GM12878 (cell line): ENCODE measurements around the gene NTM.

Source experiments
- EED ChIP-seq: sonication (generic); IDR thresholded peaks from 2 replicates; pipeline ENCODE4 v1.6.1; 2016; ENCODE audit warnings: antibody characterized with exemption, low read depth
- ETV6 ChIP-seq, 2 experiments: fragments of 450-650 bp in 1 of 2; IDR thresholded peaks in 1 of 2; conservative IDR thresholded peaks in 1 of 2; 2 replicates each; pipeline ENCODE4 v1.6.1; 2014; ENCODE audit warnings: antibody characterized with exemption in 1 of 2, borderline replicate concordance in 1 of 2, low read depth in 1 of 2, mild to moderate bottlenecking in 1 of 2, moderate library complexity in 1 of 2
- EZH2 ChIP-seq: IDR thresholded peaks from 2 replicates; pipeline ENCODE4 v1.6.1; 2012; ENCODE audit warnings: low read depth, mild to moderate bottlenecking, control low read depth, inconsistent platforms, low read length, borderline replicate concordance; ENCODE audit not compliant: control insufficient read depth
- IRF4 ChIP-seq: IDR thresholded peaks from 2 replicates; pipeline ENCODE4 v1.6.1; 2011; ENCODE audit warnings: low read depth, low read length
- JUND ChIP-seq: IDR thresholded peaks from 2 replicates; pipeline ENCODE4 v1.6.1; 2012; ENCODE audit warnings: low read depth, mild to moderate bottlenecking, low read length, improper control_type of control experiment, moderate library complexity
- POLR2A ChIP-seq: IDR thresholded peaks from 2 replicates; pipeline ENCODE4 v1.6.1; 2011; ENCODE audit warnings: low read depth, mild to moderate bottlenecking, low read length
- RFX5 ChIP-seq: IDR thresholded peaks from 2 replicates; pipeline ENCODE4 v1.6.1; 2011; ENCODE audit warnings: low read depth, low read length, improper control_type of control experiment
- TCF12 ChIP-seq: IDR thresholded peaks from 2 replicates; pipeline ENCODE4 v1.6.1; 2011; ENCODE audit warnings: low read depth, mild to moderate bottlenecking, low read length
- TF ChIP-seq, protein P1 (sequence below), 3 experiments: IDR thresholded peaks in 2 of 3; conservative IDR thresholded peaks in 1 of 3; 2 replicates each; pipeline ENCODE4 v1.5.1; 2011; ENCODE audit warnings: low read depth in 3 of 3, low read length in 3 of 3, mild to moderate bottlenecking in 3 of 3, control low read depth in 2 of 3, moderate library complexity in 2 of 3, inconsistent platforms in 1 of 3, mixed read lengths in 1 of 3; ENCODE audit not compliant: control insufficient read depth in 2 of 3, insufficient read depth in 1 of 3; ENCODE audit errors: extremely low read depth in 1 of 3
- TF ChIP-seq, protein P2 (sequence below): fragments of 450-650 bp; IDR thresholded peaks from 2 replicates; pipeline ENCODE4 v1.6.1; 2017; ENCODE audit warnings: antibody characterized with exemption, mild to moderate bottlenecking, moderate library complexity
- TF ChIP-seq, protein P3 (sequence below): IDR thresholded peaks from 2 replicates; pipeline ENCODE4 v1.6.1; 2011; ENCODE audit warnings: low read depth, low read length, improper control_type of control experiment, borderline replicate concordance
- TF ChIP-seq, protein P4 (sequence below): fragments of 450-650 bp; IDR thresholded peaks from 2 replicates; pipeline ENCODE4 v1.6.1; 2016; ENCODE audit warnings: mild to moderate bottlenecking, moderate library complexity, borderline replicate concordance
- TF ChIP-seq, protein P5 (sequence below): IDR thresholded peaks from 2 replicates; pipeline ENCODE4 v1.6.1; 2012; ENCODE audit warnings: mild to moderate bottlenecking, low read depth, low read length

DNA sequence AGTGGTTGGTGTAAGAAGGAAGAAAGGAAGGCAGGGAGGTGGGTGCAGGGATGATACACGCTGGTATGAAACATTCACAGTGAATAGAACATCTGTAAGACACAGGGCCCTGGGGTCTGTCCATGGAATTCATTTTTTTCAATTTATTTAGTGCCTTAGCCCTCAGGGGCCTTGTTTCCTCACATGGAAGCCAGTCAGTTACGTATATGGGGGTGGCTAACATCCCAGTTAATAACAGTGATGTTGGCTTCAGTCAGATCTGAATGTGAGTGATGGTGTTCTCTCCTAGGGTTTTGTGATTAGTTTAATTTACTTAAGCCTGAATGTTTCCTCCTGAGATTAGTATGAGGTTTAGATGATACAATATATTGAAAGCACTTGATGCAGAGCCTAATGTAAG lies 577.1 kb downstream of the NTM start:
- TF ChIP-seq POLR2A (no peak), ETV6 (conservative IDR thresholded peaks at IDR 0.05 in 1 of 2, IDR thresholded peaks at IDR 0.05 in 1 of 2; ENCODE audit: borderline replicate concordance in 1 of 2, low read depth in 1 of 2) (no peak), JUND (no peak), RFX5 (no peak), EZH2 (no peak), EED (no peak), IRF4 (no peak), TCF12 (no peak)
- TF ChIP-seq, protein P1, sequence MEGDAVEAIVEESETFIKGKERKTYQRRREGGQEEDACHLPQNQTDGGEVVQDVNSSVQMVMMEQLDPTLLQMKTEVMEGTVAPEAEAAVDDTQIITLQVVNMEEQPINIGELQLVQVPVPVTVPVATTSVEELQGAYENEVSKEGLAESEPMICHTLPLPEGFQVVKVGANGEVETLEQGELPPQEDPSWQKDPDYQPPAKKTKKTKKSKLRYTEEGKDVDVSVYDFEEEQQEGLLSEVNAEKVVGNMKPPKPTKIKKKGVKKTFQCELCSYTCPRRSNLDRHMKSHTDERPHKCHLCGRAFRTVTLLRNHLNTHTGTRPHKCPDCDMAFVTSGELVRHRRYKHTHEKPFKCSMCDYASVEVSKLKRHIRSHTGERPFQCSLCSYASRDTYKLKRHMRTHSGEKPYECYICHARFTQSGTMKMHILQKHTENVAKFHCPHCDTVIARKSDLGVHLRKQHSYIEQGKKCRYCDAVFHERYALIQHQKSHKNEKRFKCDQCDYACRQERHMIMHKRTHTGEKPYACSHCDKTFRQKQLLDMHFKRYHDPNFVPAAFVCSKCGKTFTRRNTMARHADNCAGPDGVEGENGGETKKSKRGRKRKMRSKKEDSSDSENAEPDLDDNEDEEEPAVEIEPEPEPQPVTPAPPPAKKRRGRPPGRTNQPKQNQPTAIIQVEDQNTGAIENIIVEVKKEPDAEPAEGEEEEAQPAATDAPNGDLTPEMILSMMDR (IDR thresholded peaks at IDR 0.05 in 2 of 3, conservative IDR thresholded peaks at IDR 0.05 in 1 of 3; ENCODE audit: control insufficient read depth in 2 of 3, extremely low read depth in 1 of 3, insufficient read depth in 1 of 3, low read depth in 3 of 3, low read length in 3 of 3), result no peak
- TF ChIP-seq, protein P2, sequence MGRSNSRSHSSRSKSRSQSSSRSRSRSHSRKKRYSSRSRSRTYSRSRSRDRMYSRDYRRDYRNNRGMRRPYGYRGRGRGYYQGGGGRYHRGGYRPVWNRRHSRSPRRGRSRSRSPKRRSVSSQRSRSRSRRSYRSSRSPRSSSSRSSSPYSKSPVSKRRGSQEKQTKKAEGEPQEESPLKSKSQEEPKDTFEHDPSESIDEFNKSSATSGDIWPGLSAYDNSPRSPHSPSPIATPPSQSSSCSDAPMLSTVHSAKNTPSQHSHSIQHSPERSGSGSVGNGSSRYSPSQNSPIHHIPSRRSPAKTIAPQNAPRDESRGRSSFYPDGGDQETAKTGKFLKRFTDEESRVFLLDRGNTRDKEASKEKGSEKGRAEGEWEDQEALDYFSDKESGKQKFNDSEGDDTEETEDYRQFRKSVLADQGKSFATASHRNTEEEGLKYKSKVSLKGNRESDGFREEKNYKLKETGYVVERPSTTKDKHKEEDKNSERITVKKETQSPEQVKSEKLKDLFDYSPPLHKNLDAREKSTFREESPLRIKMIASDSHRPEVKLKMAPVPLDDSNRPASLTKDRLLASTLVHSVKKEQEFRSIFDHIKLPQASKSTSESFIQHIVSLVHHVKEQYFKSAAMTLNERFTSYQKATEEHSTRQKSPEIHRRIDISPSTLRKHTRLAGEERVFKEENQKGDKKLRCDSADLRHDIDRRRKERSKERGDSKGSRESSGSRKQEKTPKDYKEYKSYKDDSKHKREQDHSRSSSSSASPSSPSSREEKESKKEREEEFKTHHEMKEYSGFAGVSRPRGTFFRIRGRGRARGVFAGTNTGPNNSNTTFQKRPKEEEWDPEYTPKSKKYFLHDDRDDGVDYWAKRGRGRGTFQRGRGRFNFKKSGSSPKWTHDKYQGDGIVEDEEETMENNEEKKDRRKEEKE, result no peak
- TF ChIP-seq, protein P3, sequence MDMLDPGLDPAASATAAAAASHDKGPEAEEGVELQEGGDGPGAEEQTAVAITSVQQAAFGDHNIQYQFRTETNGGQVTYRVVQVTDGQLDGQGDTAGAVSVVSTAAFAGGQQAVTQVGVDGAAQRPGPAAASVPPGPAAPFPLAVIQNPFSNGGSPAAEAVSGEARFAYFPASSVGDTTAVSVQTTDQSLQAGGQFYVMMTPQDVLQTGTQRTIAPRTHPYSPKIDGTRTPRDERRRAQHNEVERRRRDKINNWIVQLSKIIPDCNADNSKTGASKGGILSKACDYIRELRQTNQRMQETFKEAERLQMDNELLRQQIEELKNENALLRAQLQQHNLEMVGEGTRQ, result no peak
- TF ChIP-seq, protein P4, sequence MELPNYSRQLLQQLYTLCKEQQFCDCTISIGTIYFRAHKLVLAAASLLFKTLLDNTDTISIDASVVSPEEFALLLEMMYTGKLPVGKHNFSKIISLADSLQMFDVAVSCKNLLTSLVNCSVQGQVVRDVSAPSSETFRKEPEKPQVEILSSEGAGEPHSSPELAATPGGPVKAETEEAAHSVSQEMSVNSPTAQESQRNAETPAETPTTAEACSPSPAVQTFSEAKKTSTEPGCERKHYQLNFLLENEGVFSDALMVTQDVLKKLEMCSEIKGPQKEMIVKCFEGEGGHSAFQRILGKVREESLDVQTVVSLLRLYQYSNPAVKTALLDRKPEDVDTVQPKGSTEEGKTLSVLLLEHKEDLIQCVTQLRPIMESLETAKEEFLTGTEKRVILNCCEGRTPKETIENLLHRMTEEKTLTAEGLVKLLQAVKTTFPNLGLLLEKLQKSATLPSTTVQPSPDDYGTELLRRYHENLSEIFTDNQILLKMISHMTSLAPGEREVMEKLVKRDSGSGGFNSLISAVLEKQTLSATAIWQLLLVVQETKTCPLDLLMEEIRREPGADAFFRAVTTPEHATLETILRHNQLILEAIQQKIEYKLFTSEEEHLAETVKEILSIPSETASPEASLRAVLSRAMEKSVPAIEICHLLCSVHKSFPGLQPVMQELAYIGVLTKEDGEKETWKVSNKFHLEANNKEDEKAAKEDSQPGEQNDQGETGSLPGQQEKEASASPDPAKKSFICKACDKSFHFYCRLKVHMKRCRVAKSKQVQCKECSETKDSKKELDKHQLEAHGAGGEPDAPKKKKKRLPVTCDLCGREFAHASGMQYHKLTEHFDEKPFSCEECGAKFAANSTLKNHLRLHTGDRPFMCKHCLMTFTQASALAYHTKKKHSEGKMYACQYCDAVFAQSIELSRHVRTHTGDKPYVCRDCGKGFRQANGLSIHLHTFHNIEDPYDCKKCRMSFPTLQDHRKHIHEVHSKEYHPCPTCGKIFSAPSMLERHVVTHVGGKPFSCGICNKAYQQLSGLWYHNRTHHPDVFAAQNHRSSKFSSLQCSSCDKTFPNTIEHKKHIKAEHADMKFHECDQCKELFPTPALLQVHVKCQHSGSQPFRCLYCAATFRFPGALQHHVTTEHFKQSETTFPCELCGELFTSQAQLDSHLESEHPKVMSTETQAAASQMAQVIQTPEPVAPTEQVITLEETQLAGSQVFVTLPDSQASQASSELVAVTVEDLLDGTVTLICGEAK, result no peak
- TF ChIP-seq, protein P5, sequence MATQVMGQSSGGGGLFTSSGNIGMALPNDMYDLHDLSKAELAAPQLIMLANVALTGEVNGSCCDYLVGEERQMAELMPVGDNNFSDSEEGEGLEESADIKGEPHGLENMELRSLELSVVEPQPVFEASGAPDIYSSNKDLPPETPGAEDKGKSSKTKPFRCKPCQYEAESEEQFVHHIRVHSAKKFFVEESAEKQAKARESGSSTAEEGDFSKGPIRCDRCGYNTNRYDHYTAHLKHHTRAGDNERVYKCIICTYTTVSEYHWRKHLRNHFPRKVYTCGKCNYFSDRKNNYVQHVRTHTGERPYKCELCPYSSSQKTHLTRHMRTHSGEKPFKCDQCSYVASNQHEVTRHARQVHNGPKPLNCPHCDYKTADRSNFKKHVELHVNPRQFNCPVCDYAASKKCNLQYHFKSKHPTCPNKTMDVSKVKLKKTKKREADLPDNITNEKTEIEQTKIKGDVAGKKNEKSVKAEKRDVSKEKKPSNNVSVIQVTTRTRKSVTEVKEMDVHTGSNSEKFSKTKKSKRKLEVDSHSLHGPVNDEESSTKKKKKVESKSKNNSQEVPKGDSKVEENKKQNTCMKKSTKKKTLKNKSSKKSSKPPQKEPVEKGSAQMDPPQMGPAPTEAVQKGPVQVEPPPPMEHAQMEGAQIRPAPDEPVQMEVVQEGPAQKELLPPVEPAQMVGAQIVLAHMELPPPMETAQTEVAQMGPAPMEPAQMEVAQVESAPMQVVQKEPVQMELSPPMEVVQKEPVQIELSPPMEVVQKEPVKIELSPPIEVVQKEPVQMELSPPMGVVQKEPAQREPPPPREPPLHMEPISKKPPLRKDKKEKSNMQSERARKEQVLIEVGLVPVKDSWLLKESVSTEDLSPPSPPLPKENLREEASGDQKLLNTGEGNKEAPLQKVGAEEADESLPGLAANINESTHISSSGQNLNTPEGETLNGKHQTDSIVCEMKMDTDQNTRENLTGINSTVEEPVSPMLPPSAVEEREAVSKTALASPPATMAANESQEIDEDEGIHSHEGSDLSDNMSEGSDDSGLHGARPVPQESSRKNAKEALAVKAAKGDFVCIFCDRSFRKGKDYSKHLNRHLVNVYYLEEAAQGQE, result no peak
